GM18907 (cell line): Measurements from ENCODE around the gene MAPK13.
"Not testable (repeated sequence)": the region's sequence is repeated elsewhere in the genome, so short reads cannot be mapped to it uniquely, and the experiment has no call there.

Experiments
- ATAC-seq: cut with Tn5 transposase; IDR thresholded peaks from one replicate; pipeline ENCODE4 v1.9.1; 2021; ENCODE audit warnings: mild to moderate bottlenecking, moderate library complexity; ENCODE audit not compliant: unreplicated experiment

The MAPK13 gene

GRCh38 chr6:36126553-36127458, 3.5 kb upstream of the MAPK13 start:
- ATAC-seq, result no peak

GRCh38 chr6:36127462-36128016, 2.8 kb upstream of the MAPK13 start:
- no peak for ATAC-seq

DNA sequence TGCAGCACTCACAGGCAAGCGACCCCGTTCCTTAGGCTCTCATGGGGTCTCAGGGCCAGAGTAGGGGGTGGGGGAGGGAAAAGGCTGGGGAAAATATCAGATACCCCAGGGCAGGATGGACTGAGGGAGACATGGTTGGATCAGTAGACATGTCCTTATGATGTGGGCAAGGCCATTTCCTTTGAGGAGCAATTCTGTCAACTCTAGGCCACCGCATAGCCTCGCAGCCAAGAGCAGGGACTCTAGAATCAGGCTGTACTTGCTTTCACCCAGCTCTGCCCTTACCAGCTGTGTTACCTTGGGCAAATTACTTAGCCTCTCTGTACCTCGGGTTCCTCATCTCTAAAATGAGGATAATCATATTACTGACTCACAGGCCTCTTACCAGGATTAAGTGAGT, 2.2 kb upstream of the MAPK13 start:
- ATAC-seq, result no peak

GRCh38 chr6:36128793-36129192, 1.5 kb upstream of the MAPK13 start:
- ATAC-seq, result no peak

DNA sequence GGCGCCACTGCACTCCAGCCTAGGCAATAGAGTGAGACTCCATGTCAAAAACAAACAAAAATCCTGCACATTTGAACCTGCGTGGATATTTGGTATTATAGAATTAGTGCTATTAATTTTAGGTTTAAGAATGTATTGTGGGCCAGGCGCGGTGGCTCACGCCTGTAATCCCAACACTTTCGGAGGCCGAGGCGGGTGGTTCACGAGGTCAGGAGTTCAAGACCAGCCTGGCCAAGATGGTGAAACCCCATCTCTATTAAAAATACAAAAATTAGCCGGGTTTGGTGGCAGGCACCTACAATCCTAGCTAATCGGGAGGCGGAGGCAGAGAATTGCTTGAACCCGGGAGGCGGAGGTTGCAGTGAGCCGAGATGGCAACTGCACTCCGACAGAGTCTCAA, 979 bp upstream of the MAPK13 start:
- ATAC-seq, result not testable (repeated sequence)

- ATAC-seq, result no peak
Observed at GRCh38 chr6:36130667-36131510, 576 bp downstream of the MAPK13 start.

- ATAC-seq, result peak; percentile 86
Observed at GRCh38 chr6:36131511-36132245, 1.4 kb downstream of the MAPK13 start.

DNA sequence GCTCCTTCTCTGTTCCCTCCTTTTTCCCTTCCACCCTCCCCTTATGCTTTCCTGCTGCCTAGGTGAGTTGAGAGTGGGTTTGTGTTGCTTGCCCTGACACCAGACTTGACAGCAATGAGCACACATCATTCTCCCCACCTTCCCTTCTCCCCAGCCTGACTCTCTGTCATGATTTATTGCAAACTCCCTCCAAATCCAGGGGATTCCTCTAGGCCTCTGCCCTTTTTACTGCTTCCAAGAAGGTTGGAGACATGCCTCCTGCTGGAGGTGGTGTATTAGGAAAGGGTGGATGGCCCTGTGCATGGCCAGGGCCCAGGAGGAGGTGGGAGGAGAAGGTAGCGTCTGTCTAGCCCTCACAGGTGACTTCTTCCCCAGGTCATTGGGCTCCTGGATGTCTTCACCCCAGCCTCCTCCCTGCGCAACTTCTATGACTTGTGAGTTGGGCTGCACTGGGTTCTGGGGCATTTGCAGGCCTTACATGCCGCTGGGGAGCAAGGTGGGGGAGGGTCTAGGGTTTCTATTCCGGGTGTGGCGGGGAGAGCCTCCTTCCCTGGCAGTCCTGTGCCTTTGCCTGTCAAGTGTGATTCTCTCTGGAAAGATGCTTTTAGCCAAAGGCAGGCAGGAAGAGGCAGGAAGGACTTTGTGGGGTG, 2.1 kb downstream of the MAPK13 start:
- ATAC-seq, result no peak

DNA sequence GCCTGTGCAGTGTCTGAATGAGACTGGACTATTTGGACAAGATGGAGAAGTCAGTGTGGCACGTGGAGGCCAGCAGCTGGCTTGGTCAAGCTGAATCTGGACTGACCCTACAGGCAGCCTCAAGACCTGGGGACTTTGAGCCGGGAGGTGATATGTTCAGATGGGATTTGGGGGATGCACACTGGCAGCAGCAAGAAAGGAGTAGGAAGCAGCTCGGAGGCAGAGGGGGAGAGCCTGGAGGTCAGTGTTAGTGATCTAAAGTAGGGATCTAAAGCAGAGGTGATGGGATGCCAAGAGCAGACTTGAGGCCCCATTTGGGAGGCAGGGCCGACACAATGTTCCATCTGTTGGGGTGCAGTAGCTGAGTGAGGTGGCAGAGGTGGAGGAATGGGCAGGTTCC, 2.8 kb downstream of the MAPK13 start:
- ATAC-seq, result no peak

- no peak for ATAC-seq
Observed at GRCh38 chr6:36133912-36134311, 3.6 kb downstream of the MAPK13 start.

DNA sequence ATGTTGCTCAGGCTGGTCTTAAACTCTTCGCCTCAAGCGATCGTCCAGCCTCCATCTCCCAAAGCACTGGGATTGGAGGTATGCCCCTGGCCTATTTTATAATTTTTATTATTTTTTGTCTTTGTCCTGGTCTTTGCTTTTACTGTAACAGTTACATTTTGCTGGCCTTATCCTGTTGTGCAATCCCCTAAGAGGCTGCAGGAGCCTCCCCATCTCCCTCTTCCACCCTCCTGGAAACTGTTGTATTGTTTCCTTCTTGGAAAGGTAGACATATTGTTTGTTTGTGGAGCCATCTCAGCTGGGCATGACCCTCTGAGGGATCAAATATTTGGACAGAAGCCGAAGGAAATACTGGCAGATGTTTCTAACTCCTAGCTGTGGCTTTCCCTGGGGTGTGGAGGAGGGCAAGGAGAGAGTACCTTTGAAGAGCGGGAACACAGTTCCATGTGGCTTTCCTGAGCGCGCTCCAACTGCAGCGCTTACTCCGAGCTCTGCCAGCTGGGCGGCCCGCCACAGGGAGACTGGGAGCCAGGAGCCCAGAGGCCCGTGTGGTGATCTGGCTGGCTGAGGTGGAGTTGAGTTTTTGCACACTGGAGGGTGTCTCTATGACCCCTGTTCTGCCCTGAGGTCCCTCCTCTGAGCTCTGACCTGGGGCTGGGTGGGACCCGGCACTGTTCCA, 4.9 kb downstream of the MAPK13 start:
- ATAC-seq, result no peak

DNA sequence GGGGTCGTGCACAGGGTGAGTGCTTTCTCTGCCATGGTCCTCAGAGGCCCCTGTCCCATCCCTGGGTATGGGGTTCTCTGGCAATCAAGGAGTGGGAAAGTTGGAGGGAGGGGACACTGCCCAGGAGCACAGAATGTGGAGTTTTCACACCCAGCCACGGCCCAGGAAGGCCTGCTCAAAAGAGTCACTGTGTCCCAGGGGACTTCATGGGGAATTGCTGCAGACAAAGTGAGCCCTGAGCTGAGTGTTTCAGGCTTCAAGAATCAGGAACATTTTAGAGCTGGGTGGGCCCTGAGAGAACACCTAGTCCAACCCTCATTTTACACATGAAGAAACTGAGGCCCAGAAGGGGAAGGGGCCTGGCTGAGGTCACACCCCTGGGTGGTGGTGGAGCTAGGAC, 5.7 kb downstream of the MAPK13 start:
- no peak for ATAC-seq

DNA sequence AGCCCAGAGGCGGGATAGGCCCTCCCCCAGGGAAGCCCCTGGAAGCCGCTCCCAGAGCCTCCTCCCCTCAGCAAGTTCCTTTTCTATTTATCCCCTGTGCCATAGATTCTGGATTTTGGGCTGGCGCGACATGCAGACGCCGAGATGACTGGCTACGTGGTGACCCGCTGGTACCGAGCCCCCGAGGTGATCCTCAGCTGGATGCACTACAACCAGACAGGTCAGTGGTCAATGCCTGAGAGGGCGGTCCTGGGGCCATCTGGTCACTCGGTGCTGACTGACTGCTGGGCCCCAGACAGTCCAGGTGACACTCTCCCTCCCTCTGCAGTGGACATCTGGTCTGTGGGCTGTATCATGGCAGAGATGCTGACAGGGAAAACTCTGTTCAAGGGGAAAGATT, 6.2 kb downstream of the MAPK13 start:
- no peak for ATAC-seq

DNA sequence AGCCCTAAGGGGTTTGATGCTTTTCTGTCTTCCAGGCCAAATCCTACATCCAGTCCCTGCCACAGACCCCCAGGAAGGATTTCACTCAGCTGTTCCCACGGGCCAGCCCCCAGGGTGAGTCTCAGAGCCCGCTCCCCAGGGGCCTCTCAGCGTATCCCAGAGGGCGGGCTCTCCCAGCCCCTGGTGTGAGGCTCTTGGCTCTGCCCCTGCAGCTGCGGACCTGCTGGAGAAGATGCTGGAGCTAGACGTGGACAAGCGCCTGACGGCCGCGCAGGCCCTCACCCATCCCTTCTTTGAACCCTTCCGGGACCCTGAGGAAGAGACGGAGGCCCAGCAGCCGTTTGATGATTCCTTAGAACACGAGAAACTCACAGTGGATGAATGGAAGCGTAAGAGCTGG, 8.4 kb downstream of the MAPK13 start:
- ATAC-seq, result no peak

DNA sequence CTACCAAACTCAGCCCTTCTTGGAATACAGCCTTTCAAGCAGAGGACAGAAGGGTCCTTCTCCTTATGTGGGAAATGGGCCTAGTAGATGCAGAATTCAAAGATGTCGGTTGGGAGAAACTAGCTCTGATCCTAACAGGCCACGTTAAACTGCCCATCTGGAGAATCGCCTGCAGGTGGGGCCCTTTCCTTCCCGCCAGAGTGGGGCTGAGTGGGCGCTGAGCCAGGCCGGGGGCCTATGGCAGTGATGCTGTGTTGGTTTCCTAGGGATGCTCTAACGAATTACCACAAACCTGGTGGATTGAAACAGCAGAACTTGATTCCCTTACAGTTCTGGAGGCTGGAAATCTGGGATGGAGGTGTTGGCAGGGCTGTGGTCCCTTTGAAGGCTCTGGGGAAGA, 9.1 kb downstream of the MAPK13 start:
- ATAC-seq, result no peak

DNA sequence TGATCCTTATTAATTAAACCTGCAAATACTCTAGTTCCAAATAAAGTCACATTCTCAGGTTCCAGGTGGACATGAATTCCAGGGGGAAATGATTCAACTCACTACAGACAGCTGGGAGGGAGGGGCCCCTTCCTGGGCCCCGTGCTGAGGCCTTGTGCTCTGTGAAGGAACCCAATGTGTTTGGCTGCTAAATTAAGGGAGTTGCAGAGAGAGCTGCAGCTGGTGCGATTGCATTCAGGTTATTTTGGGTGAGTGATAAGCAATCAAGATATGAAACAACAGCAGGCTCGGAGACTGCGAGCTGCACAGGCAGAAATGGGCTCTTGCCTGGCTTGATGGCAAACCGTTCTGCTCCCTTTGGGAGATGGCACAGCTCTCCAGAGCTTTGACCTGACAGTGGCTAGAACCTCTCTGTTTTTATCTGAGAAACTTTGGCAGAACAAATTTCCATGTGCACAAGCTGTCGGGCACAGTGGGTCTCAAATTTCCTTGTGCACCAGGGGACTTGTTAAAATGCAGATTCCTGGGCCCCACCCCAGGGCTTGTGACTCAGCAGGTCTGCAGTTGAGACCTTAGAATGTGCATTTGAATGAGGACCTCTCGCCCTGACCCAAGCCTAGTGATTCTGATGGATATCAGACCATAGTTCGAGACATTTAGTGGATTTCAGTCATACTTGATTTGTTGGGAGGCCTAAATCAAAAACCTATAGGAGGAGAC, 9.8 kb downstream of the MAPK13 start:
- no peak for ATAC-seq

DNA sequence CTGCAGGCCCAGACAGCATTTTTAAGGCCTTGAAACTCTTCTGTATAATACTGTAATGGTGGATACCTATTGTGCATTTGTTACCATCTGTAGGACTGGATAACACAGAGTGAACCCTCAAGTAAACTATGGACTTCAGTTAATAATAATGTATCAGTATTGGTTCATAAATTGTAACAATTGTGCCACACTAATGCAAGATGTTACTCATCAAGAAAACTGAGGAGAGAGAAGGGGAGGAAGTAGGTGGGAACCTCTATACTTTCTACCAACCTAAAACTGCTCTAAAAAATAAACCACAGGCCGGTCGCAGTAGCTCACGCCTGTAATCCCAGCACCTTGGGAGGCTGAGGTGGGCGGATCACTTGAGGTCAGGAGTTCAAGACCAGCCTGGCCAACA, 10.8 kb downstream of the MAPK13 start:
- no peak for ATAC-seq

DNA sequence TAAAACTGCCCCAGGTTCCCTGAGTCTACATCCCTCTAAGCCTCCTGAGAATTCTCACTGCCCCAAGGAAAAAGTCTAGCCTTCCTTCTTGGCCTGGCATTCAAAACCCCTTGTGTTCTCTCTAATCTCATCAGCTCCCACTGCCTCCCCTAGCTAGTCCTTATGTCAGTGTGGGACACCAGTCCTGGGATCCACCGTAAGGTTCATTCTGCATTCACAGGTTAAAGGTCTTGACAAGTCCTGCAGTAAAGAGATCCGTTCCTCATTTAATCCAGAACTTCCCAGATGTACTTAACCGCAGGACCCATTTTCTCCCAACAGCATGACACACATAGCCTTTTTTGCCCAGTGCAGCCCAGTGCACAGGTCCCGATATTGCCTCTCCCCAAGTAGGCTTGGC, 11.6 kb downstream of the MAPK13 start:
- ATAC-seq, result no peak
